CD4-positive, alpha-beta T cell treated with Interleukin-17A for 1 hour (primary cell): Measurements from ENCODE around the gene DBN1.

Experiments
- DNase-seq: peaks from one replicate; pipeline ENCODE4 v3.0.0-alpha.2; 2020

Gene DBN1

GRCh38 chr5:177442066-177442826 lies 31.2 kb downstream of the DBN1 start:
- DNase-seq, result no peak

- no peak for DNase-seq
Measured at GRCh38 chr5:177440990-177441780, 32.2 kb downstream of the DBN1 start.

GRCh38 chr5:177440211-177440989 lies 33.0 kb downstream of the DBN1 start:
- DNase-seq, result peak; percentile 80

- DNase-seq, result no peak
Measured at GRCh38 chr5:177439518-177440053, 33.8 kb downstream of the DBN1 start.

GRCh38 chr5:177438468-177438867 lies 35.0 kb downstream of the DBN1 start:
- no peak for DNase-seq

- DNase-seq, result no peak
Measured at GRCh38 chr5:177437623-177438022, 35.8 kb downstream of the DBN1 start.

- DNase-seq, result no peak
Measured at GRCh38 chr5:177435847-177436536, 37.4 kb downstream of the DBN1 start.

- no peak for DNase-seq
Measured at GRCh38 chr5:177434942-177435738, 38.3 kb downstream of the DBN1 start.

- DNase-seq, result peak; percentile 60
Measured at GRCh38 chr5:177434437-177434836, 39.0 kb downstream of the DBN1 start.

GRCh38 chr5:177433658-177434217 lies 39.7 kb downstream of the DBN1 start:
- no peak for DNase-seq

- DNase-seq, result no peak
Measured at GRCh38 chr5:177432839-177433657, 40.4 kb downstream of the DBN1 start.

- DNase-seq, result no peak
Measured at GRCh38 chr5:177432143-177432838, 41.1 kb downstream of the DBN1 start.

GRCh38 chr5:177431317-177432142 lies 41.9 kb downstream of the DBN1 start:
- peak; percentile 85 for DNase-seq

- no peak for DNase-seq
Measured at GRCh38 chr5:177430972-177431316, 42.5 kb downstream of the DBN1 start.

- peak; percentile 12 for DNase-seq
Measured at GRCh38 chr5:177430140-177430951, 43.1 kb downstream of the DBN1 start.

GRCh38 chr5:177429248-177430040 lies 44.0 kb downstream of the DBN1 start:
- peak; percentile 91 for DNase-seq

GRCh38 chr5:177428574-177429217 lies 44.7 kb downstream of the DBN1 start:
- DNase-seq, result peak; percentile 13
